GM21515 (cell line): ENCODE measurements around the gene CCDC15.
"Not testable (repeated sequence)": the region's sequence is repeated elsewhere in the genome, so short reads cannot be mapped to it uniquely, and the experiment has no call there.

Experiments
- ATAC-seq: cut with Tn5 transposase; IDR thresholded peaks from one replicate; pipeline ENCODE4 v1.9.1; 2021; ENCODE audit not compliant: unreplicated experiment

Gene CCDC15

DNA sequence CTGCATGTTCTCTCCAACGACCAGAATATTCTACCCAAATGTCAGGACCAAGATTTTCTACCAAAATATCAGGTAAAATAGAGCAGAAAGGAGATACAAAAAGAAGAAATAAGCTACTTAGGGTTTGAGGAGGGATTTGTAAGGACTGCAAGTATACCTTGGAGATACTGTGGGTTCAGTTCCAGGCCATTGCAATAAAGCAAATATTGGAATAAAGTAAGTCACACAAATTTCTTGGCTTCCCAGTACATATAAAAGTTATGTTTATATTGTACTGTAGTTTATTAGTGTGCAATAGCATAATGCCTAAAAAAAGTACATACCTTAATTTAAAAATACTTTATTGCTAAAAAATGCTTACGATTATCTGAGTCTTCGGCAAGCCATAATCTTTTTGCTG lies 34.1 kb downstream of the CCDC15 start:
- no peak for ATAC-seq

DNA sequence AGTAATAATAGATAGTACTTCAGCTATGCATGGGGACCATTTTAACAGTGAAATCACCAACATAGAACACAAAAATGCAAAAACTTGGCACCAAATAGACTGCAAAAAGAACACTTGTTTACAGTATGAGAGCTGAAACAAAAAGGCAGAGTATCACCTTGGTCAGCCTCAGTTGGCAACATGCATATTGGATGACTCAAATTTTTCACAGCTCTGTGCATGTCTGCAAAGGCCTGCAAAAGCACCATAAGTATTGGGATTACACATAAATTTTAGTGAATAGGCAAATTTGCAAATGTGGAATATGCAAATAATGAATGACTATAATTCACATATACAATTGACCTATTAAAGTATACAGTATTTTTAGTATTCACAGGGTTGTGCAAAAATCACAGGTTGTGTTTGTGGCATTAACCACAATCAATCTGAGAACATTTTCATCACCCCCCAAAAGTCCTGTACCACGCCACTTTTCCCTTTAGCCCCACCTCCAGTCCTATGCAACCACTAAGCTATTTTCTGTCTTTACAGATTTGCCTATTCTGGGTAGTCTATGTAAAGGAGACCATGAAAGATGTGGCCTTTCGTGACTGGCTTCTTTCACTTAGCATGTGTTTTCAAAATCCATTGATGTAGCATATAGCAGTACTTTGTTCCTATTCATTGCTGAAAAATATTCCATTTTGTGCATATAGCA lies 47.2 kb downstream of the CCDC15 start:
- no peak for ATAC-seq

DNA sequence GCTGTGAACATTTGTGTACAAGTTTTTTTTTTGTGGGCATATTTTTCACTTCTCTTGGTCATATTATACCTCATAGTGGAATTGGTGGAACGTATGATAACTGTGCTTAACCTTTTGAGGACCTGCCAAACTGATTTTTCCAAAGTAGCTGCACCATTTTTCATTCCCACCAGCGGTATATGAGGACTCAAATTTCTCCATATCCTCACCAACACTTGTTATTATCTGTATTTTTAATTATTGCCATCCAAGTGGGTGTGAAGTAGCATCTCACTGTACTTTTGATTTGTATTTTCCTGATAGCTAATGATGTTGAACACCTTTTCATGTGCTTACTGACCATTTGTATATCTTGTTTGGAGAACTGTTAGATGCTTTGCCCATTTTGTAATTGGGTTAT lies 47.8 kb downstream of the CCDC15 start:
- ATAC-seq, result no peak

DNA sequence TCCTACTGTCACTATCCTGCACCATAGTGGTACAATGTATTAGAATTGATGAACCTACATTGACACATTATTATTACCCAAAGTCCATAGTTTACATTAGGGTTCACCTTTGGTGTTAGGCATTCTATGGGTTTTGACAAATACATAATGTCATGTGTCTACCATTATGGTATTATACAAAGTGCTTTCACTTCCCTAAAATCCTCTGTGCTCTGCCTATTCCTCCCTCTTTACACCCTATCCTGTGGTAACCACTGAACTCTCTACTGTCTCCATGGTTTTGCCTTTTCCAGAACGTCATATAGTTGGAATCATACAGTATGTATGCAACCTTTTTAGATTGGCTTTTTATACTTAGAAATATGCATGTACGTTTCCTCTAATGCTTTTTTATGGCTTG lies 51.5 kb downstream of the CCDC15 start:
- ATAC-seq, result no peak

DNA sequence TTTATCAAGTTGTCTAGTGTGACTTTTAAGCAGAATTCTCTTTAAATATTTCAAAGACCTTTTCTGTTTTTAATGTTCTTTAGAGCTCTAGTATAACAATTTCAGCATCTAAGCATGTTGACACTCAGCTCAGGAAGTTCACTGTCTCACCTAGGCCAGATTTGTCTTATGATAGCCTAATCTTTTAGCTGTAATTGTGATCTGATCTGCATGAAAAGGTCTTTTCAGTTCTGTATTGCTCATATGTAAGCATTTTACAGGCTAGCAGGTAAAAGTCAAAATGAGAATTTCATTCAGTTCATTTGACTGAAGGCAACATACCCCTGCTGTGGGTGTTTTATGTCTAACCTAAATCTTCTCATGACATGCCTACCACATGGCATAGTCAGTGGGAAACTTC lies 62.4 kb downstream of the CCDC15 start:
- ATAC-seq, result no peak

DNA sequence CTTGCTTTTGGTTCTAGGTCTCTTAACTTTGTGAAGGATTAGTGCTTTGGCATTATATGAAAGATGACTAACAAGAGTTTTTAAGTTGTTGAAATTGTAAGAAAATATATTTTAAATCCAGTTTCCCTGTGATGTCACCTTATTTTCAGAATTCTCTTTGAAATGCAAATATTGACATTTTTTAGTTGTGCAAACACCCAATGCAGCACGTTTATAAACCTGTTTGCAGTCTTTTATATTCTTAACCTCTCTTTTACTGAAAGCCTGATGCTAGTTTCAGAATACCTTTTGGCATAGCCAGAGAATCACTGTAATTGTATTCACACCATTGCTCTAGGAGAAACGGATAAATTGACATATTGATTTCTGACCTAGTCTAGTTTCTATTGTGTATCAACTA lies 66.3 kb downstream of the CCDC15 start:
- no peak for ATAC-seq

DNA sequence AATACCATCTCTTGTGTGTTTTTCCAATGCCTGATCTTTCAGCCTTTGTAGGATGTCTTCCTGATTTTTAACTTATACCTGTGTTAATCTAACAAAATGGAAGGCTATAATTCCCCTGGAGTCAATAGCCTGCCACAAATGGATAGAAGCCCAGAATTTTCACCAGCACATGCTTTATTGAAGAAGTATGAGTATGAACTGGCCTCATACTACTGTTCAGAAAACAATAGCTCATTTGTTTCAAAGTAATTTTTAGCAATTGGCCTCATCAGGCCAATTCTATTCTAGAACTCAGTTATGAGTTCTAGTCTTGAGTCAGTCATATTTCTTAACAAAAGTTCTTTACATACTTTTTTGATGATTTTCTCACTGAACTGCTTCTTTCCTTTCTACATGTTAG lies 68.5 kb downstream of the CCDC15 start:
- no peak for ATAC-seq

DNA sequence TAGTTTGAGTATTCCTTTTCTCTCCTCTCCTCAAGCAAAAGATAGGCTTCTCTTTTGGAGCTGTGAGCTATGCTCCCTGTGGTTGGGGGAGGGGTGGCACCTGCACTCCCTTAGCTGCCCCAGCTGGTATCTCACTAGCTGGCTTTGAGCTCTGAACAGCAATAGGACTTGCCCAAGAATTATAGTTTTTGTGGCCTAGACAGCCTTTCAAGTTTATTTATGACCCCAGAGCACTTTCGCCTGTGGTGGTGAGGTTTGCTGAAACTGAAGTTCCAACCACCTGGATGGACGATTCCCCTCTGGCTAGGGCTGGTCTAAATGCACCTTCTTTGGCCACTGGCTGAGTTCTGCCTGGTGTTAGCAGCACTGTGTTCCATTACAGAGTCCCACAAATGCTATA lies 72.0 kb downstream of the CCDC15 start:
- no peak for ATAC-seq

DNA sequence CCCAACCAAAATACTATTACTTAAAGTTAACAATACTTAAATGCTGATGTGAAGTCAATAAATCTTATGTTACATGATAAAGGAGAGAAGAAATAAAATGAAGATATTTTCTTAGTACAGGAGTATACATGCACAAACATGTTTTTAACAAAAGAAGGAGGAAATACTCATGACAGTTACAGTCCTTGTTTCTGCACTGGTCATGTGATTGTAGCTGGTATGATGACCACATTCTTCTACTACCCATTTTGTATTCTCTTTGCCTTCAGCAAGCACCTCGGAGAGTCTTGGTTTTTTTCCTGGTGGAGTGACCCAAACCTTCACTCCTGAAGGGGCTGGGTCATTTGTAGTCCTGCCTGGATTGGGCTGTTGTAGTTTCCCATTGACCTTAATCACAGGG lies 75.4 kb downstream of the CCDC15 start:
- not testable (repeated sequence) for ATAC-seq

DNA sequence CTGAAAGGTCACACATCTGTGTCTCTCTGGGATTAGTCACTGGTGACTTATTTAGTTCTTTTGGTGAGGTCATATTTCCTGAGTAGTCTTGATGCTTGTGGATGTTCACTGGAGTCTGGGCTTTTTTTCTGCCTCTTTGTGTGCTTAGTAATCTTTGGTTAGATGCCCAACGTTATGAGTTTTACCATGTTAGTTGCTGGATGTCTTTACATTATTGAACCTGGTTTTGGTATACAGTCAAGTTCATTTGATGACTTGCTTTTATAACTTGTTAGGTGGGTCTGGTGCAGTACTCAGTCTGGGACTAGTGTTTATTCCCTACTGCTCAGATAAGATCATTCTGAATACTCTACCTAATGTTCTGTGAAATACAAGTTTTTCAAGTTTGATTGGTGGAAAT lies 82.9 kb downstream of the CCDC15 start:
- ATAC-seq, result no peak

DNA sequence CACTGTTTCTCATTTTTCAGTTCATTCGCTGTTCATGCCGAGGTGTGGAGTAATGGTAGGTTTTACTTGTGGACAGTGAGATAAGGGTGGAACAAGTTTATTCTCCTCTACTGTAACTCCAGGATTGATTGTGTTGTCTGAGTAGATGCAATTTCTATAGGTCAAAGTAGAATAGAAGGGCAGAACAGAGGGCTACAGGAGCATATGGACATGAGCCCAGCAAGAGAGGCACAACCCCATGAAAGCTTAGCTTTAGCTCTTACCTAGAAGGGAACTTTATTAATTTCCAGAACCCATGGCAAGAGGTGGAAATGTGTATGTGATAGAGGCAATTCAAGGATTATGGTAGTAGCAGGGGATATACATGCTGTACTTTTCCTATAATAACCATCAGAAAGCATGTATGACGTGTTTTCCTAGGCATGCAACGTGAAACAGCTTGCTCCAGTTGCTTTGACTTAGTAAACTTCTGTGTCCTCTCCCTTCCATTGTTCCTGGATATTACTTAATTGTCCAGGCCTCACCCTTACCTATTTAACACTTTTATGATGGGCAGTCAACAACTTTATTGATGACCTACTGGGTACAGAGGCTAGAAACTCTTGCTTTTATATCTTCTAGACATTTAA lies 95.3 kb downstream of the CCDC15 start:
- no peak for ATAC-seq

DNA sequence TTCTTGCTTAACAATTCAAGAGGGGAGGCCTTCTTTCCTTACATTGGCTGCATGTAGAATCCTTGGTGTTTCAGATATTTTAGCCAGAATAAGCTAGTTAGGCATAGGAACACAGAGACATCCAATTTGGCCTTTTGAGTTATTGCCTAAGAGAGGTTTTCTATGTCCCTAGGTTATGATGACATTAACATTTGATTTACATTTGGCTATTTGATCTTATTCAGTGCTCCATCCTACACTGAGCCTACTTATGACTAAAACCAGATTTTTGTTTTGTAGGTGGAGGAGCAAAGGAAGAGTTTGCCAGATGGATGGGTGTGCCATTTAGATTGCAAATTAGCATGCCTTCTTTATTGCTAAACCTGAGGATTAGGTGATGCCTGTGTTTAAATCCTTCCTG lies 98.0 kb downstream of the CCDC15 start:
- ATAC-seq, result no peak

DNA sequence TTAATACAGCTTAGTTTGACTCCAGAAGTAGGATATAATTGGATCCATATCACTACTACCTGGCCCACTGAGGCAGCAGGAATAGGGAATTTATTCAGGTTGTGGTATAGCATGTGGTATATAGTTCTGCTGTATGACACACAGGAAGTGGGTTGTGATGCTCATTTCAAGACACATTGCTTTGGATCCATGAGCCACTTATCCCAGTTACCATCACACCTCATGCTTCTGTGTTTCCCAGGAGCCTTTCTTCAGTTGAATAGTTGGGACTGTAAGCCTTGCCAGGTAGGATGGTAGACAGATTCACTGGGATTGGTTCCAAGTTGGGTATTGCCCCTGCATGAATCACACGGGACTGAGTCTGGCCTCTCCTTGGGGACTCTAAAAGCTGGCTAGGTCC lies 99.2 kb downstream of the CCDC15 start:
- ATAC-seq, result no peak

DNA sequence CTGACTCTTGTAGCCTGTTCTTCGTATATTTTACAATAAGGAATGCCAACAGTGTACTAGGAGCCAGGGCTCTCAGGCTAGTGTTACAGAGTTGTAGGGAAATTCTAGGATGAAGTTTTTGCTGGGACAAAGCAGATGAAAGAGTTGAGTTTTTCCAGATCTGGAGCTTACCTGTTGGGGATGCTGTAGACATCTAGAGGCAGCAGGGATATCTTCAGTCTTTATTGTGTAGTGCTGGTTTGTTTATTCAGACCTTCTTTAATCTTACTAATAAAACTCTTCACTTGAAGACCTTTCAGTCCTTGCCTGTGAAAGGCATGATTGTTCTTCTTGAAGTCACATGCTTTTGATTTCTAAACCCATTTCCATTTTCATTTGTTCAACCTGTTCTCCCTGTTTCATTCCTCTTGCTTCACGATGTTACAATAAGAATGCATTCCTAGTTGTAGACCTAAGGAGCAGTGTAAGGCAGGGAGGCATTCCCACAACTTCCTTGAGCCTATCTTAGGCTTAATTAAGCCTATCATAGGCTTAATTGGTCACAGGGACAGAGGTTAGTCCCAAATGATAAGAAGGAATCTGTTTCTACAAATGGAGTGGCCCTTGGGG lies 101.2 kb downstream of the CCDC15 start:
- ATAC-seq, result no peak

DNA sequence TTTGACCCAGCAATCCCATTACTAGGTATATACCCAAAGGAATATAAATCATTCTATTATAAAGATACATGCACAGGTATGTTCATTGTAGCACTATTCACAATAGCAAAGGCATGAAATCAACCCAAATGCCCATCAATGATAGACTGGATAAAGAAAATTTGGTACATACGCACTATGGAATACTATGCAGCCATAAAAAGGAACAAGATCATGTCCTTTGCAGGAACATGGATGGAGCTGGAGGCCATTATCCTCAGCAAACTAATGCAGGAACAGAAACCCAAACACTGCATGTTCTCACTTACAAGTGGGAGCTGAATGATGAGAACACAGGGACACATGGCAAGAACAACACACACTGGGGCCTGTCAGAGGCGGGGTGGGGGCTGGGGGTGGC lies 102.1 kb downstream of the CCDC15 start:
- ATAC-seq, result not testable (repeated sequence)

DNA sequence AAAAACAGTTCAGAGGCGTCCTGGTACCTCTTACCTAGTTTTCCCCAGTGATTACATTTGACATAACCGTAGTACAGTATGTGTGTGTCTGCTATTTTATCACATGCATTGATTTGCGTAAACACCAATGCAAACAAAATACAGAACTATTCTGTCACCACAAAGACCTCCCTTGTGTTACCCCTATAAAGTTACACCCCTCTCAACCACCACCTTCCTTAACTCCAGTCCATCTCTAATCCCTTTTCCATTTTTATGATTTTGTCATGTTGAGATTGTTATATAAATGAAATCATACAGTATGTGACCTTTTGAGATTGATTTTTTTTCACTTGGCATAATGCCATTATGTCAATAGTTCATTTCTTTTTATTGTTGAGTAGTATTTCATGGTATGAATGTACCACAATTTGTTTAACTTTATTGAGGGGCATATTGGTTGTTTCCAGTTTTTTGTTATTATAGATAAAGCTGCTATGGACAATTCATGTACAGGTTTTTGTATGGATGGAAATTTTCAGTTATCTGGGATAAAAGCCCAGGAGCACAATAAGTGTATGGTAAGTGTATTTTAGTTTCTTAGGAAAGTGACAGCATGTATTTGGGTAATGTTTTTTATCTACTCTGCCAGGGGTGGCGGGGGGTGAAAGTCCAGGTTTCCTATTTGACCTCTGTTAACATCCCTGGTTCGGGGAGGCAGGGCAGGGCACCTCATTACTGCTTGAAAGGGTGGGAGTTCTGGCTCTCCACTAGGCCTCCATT lies 103.1 kb downstream of the CCDC15 start:
- no peak for ATAC-seq

DNA sequence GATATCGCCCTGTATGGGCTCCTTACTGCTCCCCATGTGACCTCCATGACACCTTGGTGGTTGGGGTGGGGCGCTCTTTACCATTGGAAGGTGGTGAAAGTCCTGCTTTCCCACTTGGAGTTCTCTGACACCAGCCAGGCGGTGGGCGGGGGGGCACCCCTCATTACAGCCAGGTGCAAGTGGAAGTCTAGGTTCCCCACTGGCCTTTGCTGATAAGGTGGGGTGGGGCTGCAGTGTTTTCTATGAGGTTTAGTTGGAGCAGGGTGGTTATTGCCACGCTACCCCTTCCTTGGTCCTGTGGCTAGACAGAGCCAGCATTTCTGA lies 103.7 kb downstream of the CCDC15 start:
- ATAC-seq, result no peak

DNA sequence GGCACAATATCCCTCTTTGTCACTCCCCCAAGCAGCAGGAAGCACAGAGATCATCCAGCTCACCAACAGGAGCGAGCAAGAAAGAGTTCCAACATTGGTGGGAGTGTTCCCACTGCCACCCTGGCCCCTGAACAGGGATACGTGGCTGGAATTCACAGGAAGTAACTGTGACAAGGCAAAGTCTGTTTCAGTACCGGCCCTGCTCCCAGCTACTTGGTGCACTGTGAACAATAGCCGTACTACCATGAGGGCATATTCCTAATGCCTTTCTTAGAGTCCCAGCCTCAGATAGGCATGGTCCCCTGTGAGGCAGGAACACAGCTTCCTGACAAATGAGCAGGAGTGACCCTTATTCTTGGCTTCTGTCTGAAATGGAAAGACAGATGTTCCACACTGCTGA lies 107.3 kb downstream of the CCDC15 start:
- no peak for ATAC-seq

DNA sequence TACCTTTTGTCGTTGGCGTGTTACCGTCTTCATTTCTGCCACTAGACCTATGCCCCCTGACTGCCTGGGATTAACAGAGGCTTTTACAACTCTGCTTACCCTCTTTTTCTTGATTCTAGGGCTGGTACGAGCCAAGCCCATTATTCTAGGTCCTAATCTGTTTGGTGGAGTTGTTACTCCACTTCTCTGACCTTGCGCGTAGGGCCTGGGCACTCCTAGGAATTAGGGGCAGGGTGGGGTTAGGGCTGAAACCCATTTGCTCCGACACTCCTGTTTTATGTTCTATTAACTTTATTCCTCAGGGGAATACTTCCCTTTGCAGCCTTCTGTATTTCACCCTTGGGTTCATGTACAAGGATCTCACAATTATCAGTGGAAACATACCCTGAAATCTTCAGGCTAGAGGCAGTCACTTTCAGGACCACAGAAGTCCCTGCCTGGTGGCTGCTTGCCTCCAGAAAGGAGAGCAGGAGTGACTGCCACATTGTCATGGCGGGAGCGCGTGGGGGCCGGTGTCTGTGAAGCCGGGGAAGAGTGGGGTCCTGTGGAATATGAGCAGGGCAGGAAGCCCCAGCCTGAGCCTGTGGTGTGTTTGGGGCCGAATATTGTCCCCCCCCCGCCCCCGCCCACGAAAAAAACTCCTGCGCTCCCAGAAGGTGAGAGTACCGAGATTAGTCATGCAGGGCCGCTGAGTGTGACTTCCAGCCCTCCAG lies 108.4 kb downstream of the CCDC15 start:
- ATAC-seq, result peak; percentile 10

DNA sequence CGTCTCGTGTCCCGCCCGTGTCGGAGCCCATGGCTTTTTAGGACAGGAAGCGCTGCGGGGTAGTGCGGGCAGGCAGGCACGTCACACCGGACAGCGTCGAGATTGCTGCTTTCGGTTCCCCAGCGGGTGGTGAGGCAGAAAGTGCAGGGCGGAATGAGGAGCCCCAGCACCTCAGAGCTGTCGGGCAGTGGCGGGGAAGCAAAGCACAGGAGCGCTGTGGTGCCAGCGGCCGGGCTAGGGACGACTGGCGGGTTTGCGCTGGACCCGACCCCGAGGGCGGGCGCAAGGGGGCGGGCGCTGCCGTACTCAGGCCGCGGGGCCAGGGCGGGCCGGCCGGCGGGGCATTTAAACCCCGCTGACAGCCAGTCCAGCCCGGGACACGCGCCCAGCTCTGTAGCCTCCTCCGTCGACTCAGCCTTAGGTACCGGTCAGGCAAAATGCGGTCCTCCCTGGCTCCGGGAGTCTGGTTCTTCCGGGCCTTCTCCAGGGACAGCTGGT lies 109.0 kb downstream of the CCDC15 start, which contains the start of gene SLC37A2:
Gene SLC37A2, plus strand, starts transcription at position 375 of the 498 bp plus-strand sequence. Its CDS starts 63 bp downstream, at position 438.
- peak; percentile 93 for ATAC-seq

DNA sequence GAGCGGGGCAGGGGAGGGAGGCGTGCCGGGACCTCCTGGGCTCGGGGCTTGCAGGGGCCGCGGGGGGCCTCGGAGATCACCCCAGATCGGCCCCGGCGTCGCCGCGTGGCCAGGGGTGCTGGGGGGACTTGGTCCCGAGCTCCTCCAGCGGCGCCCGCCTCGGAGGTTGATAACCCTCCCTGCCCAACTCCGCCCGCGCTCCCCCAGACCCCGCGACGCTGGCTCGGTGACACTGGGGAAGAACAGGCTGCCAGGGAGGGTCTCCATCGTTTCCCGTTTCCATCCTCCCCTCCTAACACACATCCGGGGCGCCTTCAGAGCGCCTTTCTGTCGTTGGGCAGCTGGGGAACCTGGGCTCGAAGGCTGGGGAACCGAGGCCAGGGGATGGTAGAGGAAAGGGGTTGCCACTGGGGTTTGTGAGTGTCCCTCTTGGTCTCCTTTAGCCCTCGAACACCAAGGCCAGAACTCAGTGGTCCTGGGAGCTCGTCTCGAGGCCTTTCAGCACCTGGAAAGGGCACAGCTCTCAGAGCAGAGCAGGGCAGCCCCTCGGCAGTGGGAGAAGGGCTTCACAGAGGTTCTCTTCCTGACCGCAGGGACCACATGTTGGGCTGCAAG lies 109.5 kb downstream of the CCDC15 start:
- peak; percentile 30 for ATAC-seq
